Measurements from ENCODE around the gene ACVR1. TPM values are rescaled to one million over a fixed set of nuclear protein-coding genes. Genes with fewer than 3 reads are reported as not detected.

The ACVR1 gene
- total RNA-seq, 1 experiment from 2014 or later = 26.4 TPM

GRCh38 chr2:157867703-157868102, 8.4 kb downstream of the ACVR1 start:
- DNase-seq (ENCODE audit: unreplicated experiment) = no peak
- TF ChIP-seq, protein P1, sequence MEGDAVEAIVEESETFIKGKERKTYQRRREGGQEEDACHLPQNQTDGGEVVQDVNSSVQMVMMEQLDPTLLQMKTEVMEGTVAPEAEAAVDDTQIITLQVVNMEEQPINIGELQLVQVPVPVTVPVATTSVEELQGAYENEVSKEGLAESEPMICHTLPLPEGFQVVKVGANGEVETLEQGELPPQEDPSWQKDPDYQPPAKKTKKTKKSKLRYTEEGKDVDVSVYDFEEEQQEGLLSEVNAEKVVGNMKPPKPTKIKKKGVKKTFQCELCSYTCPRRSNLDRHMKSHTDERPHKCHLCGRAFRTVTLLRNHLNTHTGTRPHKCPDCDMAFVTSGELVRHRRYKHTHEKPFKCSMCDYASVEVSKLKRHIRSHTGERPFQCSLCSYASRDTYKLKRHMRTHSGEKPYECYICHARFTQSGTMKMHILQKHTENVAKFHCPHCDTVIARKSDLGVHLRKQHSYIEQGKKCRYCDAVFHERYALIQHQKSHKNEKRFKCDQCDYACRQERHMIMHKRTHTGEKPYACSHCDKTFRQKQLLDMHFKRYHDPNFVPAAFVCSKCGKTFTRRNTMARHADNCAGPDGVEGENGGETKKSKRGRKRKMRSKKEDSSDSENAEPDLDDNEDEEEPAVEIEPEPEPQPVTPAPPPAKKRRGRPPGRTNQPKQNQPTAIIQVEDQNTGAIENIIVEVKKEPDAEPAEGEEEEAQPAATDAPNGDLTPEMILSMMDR (IDR thresholded peaks at IDR 0.05; ENCODE audit: unreplicated experiment) = no peak
- no peaks in the 10 kb centered on the region for H3K36me3 Mint-ChIP-seq (ENCODE audit: insufficient read depth, unreplicated experiment)
- ChIA-PET CTCF (interaction anchor here (0.6 to 1.0 kb wide), 3 partner anchors 10 to 563 kb away, joined by 3 to 5 read pairs (median 4); no protein-coding TSS in a partner anchor), POLR2A (interaction anchor here (0.6 to 1.5 kb wide), 3 partner anchors 36 to 1429 kb away, joined by 3 to 5 read pairs (median 3); no protein-coding TSS in a partner anchor)
- intact Hi-C loops (cut with micrococcal nuclease) = no loop called here
- no peak overlapping the region for H3K4me3 Mint-ChIP-seq (ENCODE audit: unreplicated experiment)
- peaks cover 27% of the 10 kb centered on the region for H3K4me1 Mint-ChIP-seq (ENCODE audit: insufficient read depth, unreplicated experiment)
- H3K27me3 Mint-ChIP-seq (ENCODE audit: insufficient read depth, unreplicated experiment) = no peaks in the 10 kb centered on the region
- H3K27ac Mint-ChIP-seq (ENCODE audit: low read depth, unreplicated experiment) = peak overlapping the region; percentile 14
- no peaks in the 10 kb centered on the region for H3K9me3 Mint-ChIP-seq (ENCODE audit: unreplicated experiment)
- no TSS peak for BruUV-seq (replicated peaks)

DNA sequence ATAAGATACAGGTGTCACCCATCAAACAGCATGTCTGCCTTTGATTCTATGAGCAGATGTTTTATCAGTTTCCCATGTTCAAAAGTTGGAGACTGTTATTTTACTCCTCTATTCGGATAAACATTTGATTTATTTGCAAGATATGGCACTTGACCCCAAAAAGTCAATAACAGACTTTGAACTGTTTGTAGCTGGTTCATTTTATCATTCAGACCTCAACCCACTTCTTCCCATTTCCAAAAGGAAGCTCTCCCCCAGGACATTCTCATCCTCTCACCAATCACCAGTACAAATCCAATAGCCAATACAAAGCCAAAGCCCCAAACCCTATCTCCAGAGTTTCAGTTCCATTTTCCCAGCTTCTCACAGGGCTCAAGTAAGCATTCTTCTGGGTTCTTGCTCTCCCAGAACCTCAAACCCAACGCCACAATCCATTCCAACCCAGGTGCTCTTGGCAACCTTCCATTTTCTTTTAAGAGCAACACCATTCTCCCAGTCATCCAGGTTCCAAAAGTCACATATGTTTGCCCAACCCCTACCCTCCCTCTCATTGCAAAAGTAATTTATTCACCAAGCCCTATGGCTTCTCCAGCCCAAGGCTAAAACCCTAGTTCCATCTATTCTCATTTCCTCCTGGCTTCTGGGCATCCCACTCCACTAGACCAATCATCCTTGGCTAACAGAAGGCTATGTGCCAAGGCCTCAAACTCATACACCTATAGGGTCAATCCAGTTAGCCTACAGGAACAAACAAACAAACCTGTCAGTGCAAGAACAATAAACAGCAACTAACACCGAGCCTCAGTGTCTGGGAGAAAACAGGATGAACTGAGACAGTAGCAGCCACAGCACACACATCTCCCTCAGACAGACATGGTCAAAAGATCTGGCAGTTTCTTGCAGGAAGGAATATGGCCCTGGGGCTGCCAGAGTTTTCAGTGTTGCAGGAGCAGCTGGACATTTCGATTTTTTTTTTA, 9.2 kb downstream of the ACVR1 start:
- BruUV-seq (replicated peaks) = no TSS peak
- CTCF ChIA-PET = interaction anchor here (0.6 to 1.0 kb wide), 5 partner anchors 11 to 1099 kb away, joined by 3 to 5 read pairs (median 3); no protein-coding TSS in a partner anchor
- peak overlapping the region; percentile 0 for H3K27ac Mint-ChIP-seq (ENCODE audit: low read depth, unreplicated experiment)

DNA sequence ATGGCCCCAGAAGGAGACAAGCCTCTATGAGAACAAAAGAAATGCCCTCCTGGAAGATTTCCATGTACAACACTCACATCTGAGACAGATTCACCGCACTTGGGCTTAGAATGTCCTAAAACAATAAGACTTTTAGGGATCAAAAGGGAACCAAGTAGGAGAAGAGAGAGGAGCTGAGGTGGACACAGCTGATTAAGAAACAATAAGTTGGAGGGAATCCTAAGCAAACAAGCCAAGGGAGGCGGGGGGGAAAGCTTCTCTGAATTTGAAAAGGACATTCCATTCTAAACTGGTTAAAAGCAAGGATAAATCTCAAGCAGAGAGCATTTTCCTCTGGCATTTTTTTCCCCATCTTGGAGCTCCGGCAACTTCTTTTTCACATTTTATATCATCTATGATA, 9.9 kb downstream of the ACVR1 start:
- TF ChIP-seq, protein P1 (IDR thresholded peaks at IDR 0.05; ENCODE audit: unreplicated experiment) = no peak
- no peak overlapping the region for H3K4me3 Mint-ChIP-seq (ENCODE audit: unreplicated experiment)
- POLR2A ChIA-PET = interaction anchor here (0.9 to 2.6 kb wide), 4 partner anchors 9 to 82 kb away, joined by 3 to 8 read pairs (median 4); partner anchors contain the start of gene ACVR1
- peaks cover 27% of the 10 kb centered on the region for H3K4me1 Mint-ChIP-seq (ENCODE audit: insufficient read depth, unreplicated experiment)
- no peaks in the 10 kb centered on the region for H3K27me3 Mint-ChIP-seq (ENCODE audit: insufficient read depth, unreplicated experiment)
- no peaks in the 10 kb centered on the region for H3K36me3 Mint-ChIP-seq (ENCODE audit: insufficient read depth, unreplicated experiment)
- DNase-seq (ENCODE audit: unreplicated experiment) = peak; percentile 42
- intact Hi-C loops (cut with micrococcal nuclease) = no loop called here
- BruUV-seq (replicated peaks) = no TSS peak
- H3K27ac Mint-ChIP-seq (ENCODE audit: low read depth, unreplicated experiment) = peak overlapping the region; percentile 0
- H3K9me3 Mint-ChIP-seq (ENCODE audit: unreplicated experiment) = no peaks in the 10 kb centered on the region
- CTCF ChIA-PET = interaction anchor here (0.6 kb wide), 3 partner anchors 8 to 1098 kb away, joined by 3 to 4 read pairs (median 3); no protein-coding TSS in a partner anchor

More for the DNA sequence above, 9.2 kb downstream of the ACVR1 start:
- Mint-ChIP-seq H3K4me1 (ENCODE audit: insufficient read depth, unreplicated experiment) (peaks cover 27% of the 10 kb centered on the region), H3K4me3 (ENCODE audit: unreplicated experiment) (no peak overlapping the region), H3K36me3 (ENCODE audit: insufficient read depth, unreplicated experiment) (no peaks in the 10 kb centered on the region), H3K27me3 (ENCODE audit: insufficient read depth, unreplicated experiment) (no peaks in the 10 kb centered on the region), H3K9me3 (ENCODE audit: unreplicated experiment) (no peaks in the 10 kb centered on the region)
- intact Hi-C loops (cut with micrococcal nuclease) = no loop called here
- POLR2A ChIA-PET = interaction anchor here (0.6 to 2.6 kb wide), 6 partner anchors 9 to 1428 kb away, joined by 3 to 8 read pairs (median 4); partner anchors contain the start of gene ACVR1
- TF ChIP-seq, protein P1 (IDR thresholded peaks at IDR 0.05; ENCODE audit: unreplicated experiment) = no peak
- no peak for DNase-seq (ENCODE audit: unreplicated experiment)

- H3K9me3 Mint-ChIP-seq (ENCODE audit: unreplicated experiment) = no peaks in the 10 kb centered on the region
- no peak overlapping the region for H3K4me3 Mint-ChIP-seq (ENCODE audit: unreplicated experiment)
- no peak for DNase-seq (ENCODE audit: unreplicated experiment)
- peaks cover 25% of the 10 kb centered on the region for H3K4me1 Mint-ChIP-seq (ENCODE audit: insufficient read depth, unreplicated experiment)
- H3K36me3 Mint-ChIP-seq (ENCODE audit: insufficient read depth, unreplicated experiment) = no peaks in the 10 kb centered on the region
- ChIA-PET CTCF (interaction anchor here (0.6 to 0.7 kb wide), 3 partner anchors 9 to 484 kb away, joined by 3 read pairs; no protein-coding TSS in a partner anchor), POLR2A (interaction anchor here (2.6 kb wide), 1 partner anchor 17 kb away, joined by 5 read pairs; no protein-coding TSS in a partner anchor)
- TF ChIP-seq, protein P1 (IDR thresholded peaks at IDR 0.05; ENCODE audit: unreplicated experiment) = no peak
- H3K27me3 Mint-ChIP-seq (ENCODE audit: insufficient read depth, unreplicated experiment) = no peaks in the 10 kb centered on the region
- no peak overlapping the region for H3K27ac Mint-ChIP-seq (ENCODE audit: low read depth, unreplicated experiment)
- no TSS peak for BruUV-seq (replicated peaks)
- intact Hi-C loops (cut with micrococcal nuclease) = no loop called here
Observed at GRCh38 chr2:157864857-157865430, 11.2 kb downstream of the ACVR1 start.

Data from MCF 10A (cell line).